Pancreas (tissue), 10 donors: ENCODE data around the gene HOXB5. TPM values are rescaled to one million over a fixed set of nuclear protein-coding genes. Genes with fewer than 3 reads are reported as not detected.

Experiments
- ATAC-seq, 4 donors: fragments of 200-7000 bp; cut with Tn5 transposase; one replicate each; pipeline versions ENCODE4 v1.8.0 to v1.9.1; 2020; ENCODE audit warnings: mild to moderate bottlenecking in 4 of 4, moderate library complexity in 4 of 4
- DNase-seq, 6 donors: peaks; one replicate each; pipeline ENCODE4 v3.0.0-alpha.2; 2020
- FAIRE-seq: peaks from 2 replicates; lab custom pipeline; 2012; peaks lifted over from hg19 to GRCh38; lab: Jason Lieb, UNC
- H3K27ac ChIP-seq, 4 donors: fragments of 200-600 bp; sonication (generic); 1 replicate in 3 of 4; 2 replicates in 1 of 4; pipeline versions ENCODE4 v1.5.0 to v1.8.0; 2020
- H3K27me3 ChIP-seq, 4 donors: fragments of 200-600 bp; one replicate each; pipeline ENCODE4 v1.8.0; 2021
- H3K36me3 ChIP-seq, 3 donors: fragments of 200-600 bp; sonication (generic) in 1 of 3; one replicate each; pipeline versions ENCODE4 v1.5.0 to v1.8.0; 2020 to 2021
- H3K4me1 ChIP-seq, 3 donors: fragments of 200-600 bp; one replicate each; pipeline ENCODE4 v1.8.0; 2021
- H3K4me3 ChIP-seq, 4 donors: fragments of 200-600 bp; sonication (generic) in 2 of 4; one replicate each; pipeline versions ENCODE4 v1.5.0 to v1.8.0; 2020 to 2021
- H3K9me3 ChIP-seq, 4 donors: fragments of 200-600 bp; one replicate each; pipeline ENCODE4 v1.8.0; 2021
- WGBS, 2 donors: extraction: QIAGEN DNeasy Blood & Tissue Kit; methylation state at CpG; one replicate each; pipeline ENCODE4 v1.1.7; 2013; 5-methylcytosine and 5-hydroxymethylcytosine counted together
- intact Hi-C, 3 donors: fragments of 100-400 bp; cut with DNase I; formaldehyde crosslinking; loops; one replicate each; pipeline versions ENCODE4 v1.11.1 to v1.14.2; 2022
- polyA plus RNA-seq, 2 donors: library from polyadenylated mRNA; stranded (reverse); fragments of 200-250 nt; gene quantifications; one replicate each; pipeline ENCODE4 v1.2.3, GENCODE V29; 2013
- total RNA-seq, 6 donors: library from RNA; stranded (reverse); fragmentation: NEBNext Ultra II Directional in 4 of 6; extraction: Animal tissue kit (Norgen Biotek cat#: 25700) in 4 of 6; gene quantifications; one replicate each; pipeline versions ENCODE4 v1.2.1 to v1.2.4, GENCODE V29; 2021 to 2023
- TF ChIP-seq, protein P1 (sequence below), 4 donors: fragments of 200-600 bp; sonication (generic) in 3 of 4; IDR thresholded peaks; one replicate each; pipeline versions ENCODE4 v1.5.0 to v1.8.0; 2021; ENCODE audit warnings: antibody characterized with exemption in 4 of 4
- donor health status: healthy with polysubstance abuse.
- donor health status: DM: no; HTN: no; CAD: no; lungs with moderate emphysema.
- donor health status: DM: no; HTN: no; CAD: no.
- donor health status: control.
- donor health status: control.
- donor health status: Bipolar disorder and iron deficiency.
- donor health status: DM: yes; HTN: yes; CAD: no.
- donor health status: DM: no; HTN: no; CAD: no.
- donor health status: DM: no; HTN: no; CAD: no.
- donor health status: DM: yes; HTN: yes; CAD: no.

HOXB5 gene
- total and polyA plus RNA-seq, 8 donors, result 0.19 to 1.0 (median 0.38) TPM

DNA sequence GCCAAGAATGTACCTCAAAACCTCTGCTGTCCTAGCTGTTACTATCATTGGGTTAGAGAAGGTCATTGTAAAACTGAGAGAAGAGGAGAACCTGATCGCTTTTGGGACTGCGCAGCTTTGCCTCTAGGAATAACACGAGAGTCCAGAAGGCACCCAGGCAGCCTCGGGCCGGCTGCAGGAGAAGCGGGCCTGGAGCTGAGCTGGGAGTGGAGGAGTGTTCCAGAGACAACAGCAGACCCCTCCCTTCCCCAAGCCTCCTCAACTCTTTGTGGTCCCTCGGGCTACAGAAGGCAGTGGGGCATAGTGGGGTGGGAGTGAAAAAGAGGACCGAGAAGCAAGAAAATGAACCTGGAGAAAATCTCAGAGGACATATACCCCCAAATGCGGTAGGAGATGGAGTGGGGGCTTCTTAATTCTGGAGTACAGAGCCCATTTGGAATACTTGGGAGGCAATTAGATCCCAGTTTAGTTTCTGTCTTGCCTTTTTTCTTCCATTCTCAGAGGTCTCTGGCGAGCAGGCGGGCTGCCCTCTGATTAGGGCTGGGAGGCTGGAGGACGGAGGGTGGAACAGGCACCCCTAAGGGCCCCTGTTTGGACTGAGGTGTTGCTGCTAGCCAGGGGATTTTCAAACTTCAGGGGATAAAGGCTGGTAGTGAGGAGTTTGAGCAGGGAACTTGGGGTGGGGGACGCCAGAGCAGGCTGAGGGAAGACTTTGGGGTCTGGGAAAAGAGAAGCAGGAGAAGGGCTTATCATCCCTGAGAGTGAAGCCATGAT lies 35.3 kb downstream of the HOXB5 start:
- DNase-seq, result peak in 1 of 6 donors; percentile 43
- peaks cover 0 to 17% (median 0%) of the 10 kb centered on the region in 4 donors for H3K27me3 ChIP-seq
- no peaks in the 10 kb centered on the region for H3K4me1 ChIP-seq
- no peak for FAIRE-seq
- H3K36me3 ChIP-seq, result no peaks in the 10 kb centered on the region
- H3K9me3 ChIP-seq, result no peaks in the 10 kb centered on the region
- no peak for ATAC-seq
- peak overlapping the region in 1 of 4 donors; percentile 1 for H3K27ac ChIP-seq
- WGBS, 2 donors, result 50 to 54% methylated on average over 13 of the region's 13 CpGs
- intact Hi-C loops, result no loop called here
- no peak overlapping the region for H3K4me3 ChIP-seq
- TF ChIP-seq, protein P1, sequence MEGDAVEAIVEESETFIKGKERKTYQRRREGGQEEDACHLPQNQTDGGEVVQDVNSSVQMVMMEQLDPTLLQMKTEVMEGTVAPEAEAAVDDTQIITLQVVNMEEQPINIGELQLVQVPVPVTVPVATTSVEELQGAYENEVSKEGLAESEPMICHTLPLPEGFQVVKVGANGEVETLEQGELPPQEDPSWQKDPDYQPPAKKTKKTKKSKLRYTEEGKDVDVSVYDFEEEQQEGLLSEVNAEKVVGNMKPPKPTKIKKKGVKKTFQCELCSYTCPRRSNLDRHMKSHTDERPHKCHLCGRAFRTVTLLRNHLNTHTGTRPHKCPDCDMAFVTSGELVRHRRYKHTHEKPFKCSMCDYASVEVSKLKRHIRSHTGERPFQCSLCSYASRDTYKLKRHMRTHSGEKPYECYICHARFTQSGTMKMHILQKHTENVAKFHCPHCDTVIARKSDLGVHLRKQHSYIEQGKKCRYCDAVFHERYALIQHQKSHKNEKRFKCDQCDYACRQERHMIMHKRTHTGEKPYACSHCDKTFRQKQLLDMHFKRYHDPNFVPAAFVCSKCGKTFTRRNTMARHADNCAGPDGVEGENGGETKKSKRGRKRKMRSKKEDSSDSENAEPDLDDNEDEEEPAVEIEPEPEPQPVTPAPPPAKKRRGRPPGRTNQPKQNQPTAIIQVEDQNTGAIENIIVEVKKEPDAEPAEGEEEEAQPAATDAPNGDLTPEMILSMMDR (IDR thresholded peaks at IDR 0.05), result no peak

- intact Hi-C loops, result no loop called here
- WGBS, 2 donors, result 70 to 71% methylated on average over 7 of the region's 7 CpGs
- peaks cover 0 to 14% (median 0%) of the 10 kb centered on the region in 4 donors for H3K27me3 ChIP-seq
These were observed 36.8 kb downstream of the HOXB5 start for GRCh38 chr17:48556576-48557401.

DNA sequence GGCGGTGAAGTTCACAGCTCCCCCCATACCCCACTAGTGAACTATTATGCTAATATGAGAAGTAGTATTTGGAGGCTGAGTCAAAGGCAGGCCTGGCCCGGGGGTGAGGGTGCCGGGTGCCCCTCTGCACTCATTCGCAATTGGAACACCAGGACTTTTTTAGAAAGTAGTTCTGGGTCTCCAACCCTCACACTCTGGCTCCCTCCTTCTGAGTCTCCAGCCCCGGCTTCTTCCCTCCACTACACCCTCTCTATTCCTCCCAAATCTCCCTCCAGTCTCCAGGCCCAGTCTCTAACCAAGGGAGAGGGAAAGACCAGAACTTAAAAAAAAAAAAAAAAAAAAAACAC lies 37.4 kb downstream of the HOXB5 start:
- TF ChIP-seq, protein P1 (IDR thresholded peaks at IDR 0.05), result no peak
- H3K4me3 ChIP-seq, result no peak overlapping the region
- FAIRE-seq (no peak), DNase-seq (peak in 1 of 6 donors; percentile 39), ATAC-seq (no peak)
- no peak overlapping the region for H3K27ac ChIP-seq
- no peaks in the 10 kb centered on the region for H3K36me3 ChIP-seq
- no peaks in the 10 kb centered on the region for H3K4me1 ChIP-seq
- H3K27me3 ChIP-seq, result peaks cover 0 to 20% (median 0%) of the 10 kb centered on the region in 4 donors
- no peaks in the 10 kb centered on the region for H3K9me3 ChIP-seq
- intact Hi-C loops, result no loop called here
- WGBS, 2 donors, result 73 to 76% methylated on average over 5 of the region's 5 CpGs

More at GRCh38 chr17:48556576-48557401, 36.8 kb downstream of the HOXB5 start:
- Histone ChIP-seq H3K4me3 (no peak overlapping the region), H3K4me1 (no peaks in the 10 kb centered on the region), H3K36me3 (no peaks in the 10 kb centered on the region), H3K9me3 (no peaks in the 10 kb centered on the region), H3K27ac (no peak overlapping the region)
- TF ChIP-seq, protein P1 (IDR thresholded peaks at IDR 0.05), result no peak
- DNase-seq, result no peak
- no peak for ATAC-seq
- no peak for FAIRE-seq

GRCh38 chr17:48555258-48556228 lies 38.0 kb downstream of the HOXB5 start:
- Histone ChIP-seq H3K4me3 (peak overlapping the region in 2 of 4 donors; percentile 25 to 36), H3K36me3 (no peaks in the 10 kb centered on the region), H3K27me3 (peaks cover 0 to 20% (median 0%) of the 10 kb centered on the region in 4 donors), H3K4me1 (no peaks in the 10 kb centered on the region), H3K27ac (peak overlapping the region in 1 of 4 donors; percentile 28), H3K9me3 (no peaks in the 10 kb centered on the region)
- WGBS, 2 donors, result 14 to 16% methylated on average over 36 of the region's 36 CpGs
- no peak for FAIRE-seq
- TF ChIP-seq, protein P1 (IDR thresholded peaks at IDR 0.05), result no peak
- ATAC-seq, result peak; percentile 39 to 51 (median 44)
- intact Hi-C loops, result no loop called here
- DNase-seq, result peak in 1 of 6 donors; percentile 53
